C4-2B (cell line): Measurements from ENCODE around the gene MCM9.
A peak's percentile ranks its signal among the peaks of the same experiment; 100 is the strongest.

Source experiments
- H3K27ac ChIP-seq: fragments of 450-650 bp; 2 replicates; pipeline ENCODE4 v1.5.1; 2017
- CTCF ChIP-seq: fragments of 450-650 bp; conservative IDR thresholded peaks from 2 replicates; pipeline ENCODE4 v1.5.1; 2017; ENCODE audit warnings: mild to moderate bottlenecking
- ZFX ChIP-seq: fragments of 450-650 bp; IDR thresholded peaks from 2 replicates; pipeline ENCODE4 v1.6.1; 2017

Gene MCM9

GRCh38 chr6:118895261-118895560 is 39.7 kb downstream of the MCM9 start:
- TF ChIP-seq CTCF (no peak), ZFX (no peak)
- peak overlapping the region; percentile 98 for H3K27ac ChIP-seq

- peak overlapping the region; percentile 98 for H3K27ac ChIP-seq
- TF ChIP-seq ZFX (peak; percentile 52; the same call in 1 of the 2 replicates), CTCF (no peak)
Observed at GRCh38 chr6:118894425-118895260, 40.3 kb downstream of the MCM9 start.

- peak; percentile 84 for TF ChIP-seq CTCF
- TF ChIP-seq ZFX, result no peak
- H3K27ac ChIP-seq, result peak within 1 kb of the TSS; percentile 98
Observed at GRCh38 chr6:118893807-118894424, 41.0 kb downstream of the MCM9 start, which contains the start of gene ASF1A. ASF1A (plus strand) TSS chr6:118894152; CDS start chr6:118894414, 262 bp downstream.

GRCh38 chr6:118893064-118893806 is 41.7 kb downstream of the MCM9 start:
- peak overlapping the region; percentile 98 for H3K27ac ChIP-seq
- TF ChIP-seq ZFX (no peak), CTCF (no peak)

GRCh38 chr6:118892355-118892991 is 42.5 kb downstream of the MCM9 start:
- H3K27ac ChIP-seq, result no peak overlapping the region
- no peak for TF ChIP-seq CTCF
- TF ChIP-seq ZFX, result no peak

- no peak overlapping the region for H3K27ac ChIP-seq
Observed at GRCh38 chr6:118890997-118891790, 43.8 kb downstream of the MCM9 start.

More at GRCh38 chr6:118890997-118891790, 43.8 kb downstream of the MCM9 start:
- TF ChIP-seq CTCF (no peak), ZFX (no peak)
